ENCODE results near the gene PIAS1.

DNA sequence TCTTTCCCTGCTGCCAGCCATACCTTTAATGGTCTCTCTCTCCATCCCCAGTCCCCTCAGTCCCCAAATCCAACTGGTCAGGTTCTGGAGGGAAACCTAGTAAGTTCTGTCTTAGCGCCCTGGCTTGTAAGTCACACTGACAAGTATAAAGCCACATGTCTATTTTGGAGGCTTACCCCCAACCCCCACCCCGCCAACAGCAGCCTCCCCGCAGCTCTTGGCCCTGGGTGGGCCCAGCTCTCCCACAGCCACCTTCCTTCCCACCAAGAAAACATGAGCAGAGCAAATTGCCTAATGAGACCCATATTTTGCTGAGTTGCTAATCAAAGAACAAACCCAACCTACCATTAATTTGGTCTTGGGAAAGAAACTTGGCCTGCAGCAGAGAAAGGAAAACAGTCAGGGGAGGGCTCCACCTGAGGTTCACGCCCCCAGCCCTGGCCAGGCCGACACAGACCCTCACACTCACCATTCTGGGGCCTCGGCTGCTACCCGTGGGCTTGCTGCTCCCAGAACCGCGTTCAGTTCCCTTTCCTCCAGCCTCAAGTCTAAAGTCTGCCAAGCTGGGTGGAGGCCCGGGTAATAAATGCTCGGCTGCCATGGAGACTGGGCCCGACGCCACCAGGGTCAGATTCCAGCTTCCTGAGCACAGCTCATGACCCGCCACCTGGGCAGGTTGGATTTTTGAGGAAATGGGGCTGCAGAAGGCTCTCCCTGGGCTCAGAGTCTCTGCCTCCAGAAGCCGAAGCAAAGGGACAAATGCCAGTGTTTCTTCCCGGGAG, 150.9 kb downstream of the PIAS1 start, which contains the start of gene CALML4:
- TF ChIP-seq, protein P1, sequence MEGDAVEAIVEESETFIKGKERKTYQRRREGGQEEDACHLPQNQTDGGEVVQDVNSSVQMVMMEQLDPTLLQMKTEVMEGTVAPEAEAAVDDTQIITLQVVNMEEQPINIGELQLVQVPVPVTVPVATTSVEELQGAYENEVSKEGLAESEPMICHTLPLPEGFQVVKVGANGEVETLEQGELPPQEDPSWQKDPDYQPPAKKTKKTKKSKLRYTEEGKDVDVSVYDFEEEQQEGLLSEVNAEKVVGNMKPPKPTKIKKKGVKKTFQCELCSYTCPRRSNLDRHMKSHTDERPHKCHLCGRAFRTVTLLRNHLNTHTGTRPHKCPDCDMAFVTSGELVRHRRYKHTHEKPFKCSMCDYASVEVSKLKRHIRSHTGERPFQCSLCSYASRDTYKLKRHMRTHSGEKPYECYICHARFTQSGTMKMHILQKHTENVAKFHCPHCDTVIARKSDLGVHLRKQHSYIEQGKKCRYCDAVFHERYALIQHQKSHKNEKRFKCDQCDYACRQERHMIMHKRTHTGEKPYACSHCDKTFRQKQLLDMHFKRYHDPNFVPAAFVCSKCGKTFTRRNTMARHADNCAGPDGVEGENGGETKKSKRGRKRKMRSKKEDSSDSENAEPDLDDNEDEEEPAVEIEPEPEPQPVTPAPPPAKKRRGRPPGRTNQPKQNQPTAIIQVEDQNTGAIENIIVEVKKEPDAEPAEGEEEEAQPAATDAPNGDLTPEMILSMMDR (IDR thresholded peaks at IDR 0.05), result no peak
- TF ChIP-seq POLR2A (IDR thresholded peaks at IDR 0.05), result no peak
